HK-2 (cell line): Measurements from ENCODE around the gene ALOX12B.
"Not testable (repeated sequence)": the region's sequence is repeated elsewhere in the genome, so short reads cannot be mapped to it uniquely, and the experiment has no call there.

Source experiments
- DNase-seq: peaks from one replicate; pipeline ENCODE4 v3.0.0-alpha.2; 2018; ENCODE audit not compliant: unreplicated experiment

The ALOX12B gene

DNA sequence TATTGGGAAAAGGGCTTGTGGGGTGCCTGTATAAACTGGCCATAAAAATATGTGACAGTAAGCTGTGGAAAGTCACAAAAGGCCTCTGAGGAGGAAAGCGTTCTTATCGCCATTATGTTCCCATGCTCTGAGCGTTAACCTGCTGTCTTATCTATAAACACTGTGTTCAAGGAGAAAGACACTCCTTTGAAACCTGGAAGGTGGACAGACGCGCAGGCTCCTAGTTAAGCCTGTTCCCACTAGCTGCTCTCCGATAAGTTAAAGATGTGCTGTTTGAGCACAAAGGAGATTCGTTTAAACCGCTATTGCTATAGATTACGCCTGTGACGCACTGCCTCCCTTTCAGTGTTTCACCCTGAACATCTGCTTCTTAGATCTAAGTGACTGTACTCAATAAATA is 5.2 kb downstream of the ALOX12B start:
- no peak for DNase-seq

DNA sequence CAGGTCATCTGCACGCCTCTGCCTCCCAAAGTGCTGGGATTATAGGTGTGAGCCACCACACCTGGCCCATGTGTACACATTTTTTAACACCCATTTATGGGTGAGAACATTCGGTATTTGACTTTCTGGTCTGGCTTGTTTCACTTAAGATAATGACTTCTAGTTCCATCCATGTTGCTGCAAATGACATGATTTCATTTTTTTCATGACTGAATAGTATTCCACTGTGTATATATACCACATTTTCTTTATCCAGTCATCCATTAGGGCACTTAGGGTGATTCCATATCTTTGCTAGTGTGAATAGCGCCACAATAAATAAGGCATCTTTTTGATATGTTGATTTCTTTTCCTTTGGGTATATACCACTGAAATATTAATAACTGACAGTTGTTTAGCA is 5.6 kb downstream of the ALOX12B start:
- no peak for DNase-seq

DNA sequence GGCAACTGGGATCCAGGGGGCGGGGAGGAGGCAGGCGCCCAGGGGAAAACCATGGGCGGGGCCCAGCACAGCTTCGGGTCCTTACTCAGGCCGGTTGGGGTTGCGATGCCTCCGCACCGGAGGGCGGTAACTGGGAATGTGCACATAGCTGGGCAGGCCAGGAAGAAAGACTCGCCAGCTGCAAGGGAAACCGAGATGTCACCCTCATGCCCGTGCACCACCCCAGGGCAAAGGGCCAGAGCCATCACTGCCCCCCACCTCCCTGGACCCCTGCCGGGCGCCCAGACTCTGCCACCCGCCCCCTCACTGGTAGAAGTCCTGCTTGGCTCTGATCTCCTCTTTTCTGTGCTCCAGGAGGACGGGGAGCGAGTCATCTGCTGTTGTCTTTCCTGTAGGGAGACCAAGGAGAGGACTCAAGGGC is 6.7 kb downstream of the ALOX12B start:
- DNase-seq: no peak

- DNase-seq: no peak
These were observed 7.2 kb downstream of the ALOX12B start for GRCh38 chr17:8080208-8080798.

DNA sequence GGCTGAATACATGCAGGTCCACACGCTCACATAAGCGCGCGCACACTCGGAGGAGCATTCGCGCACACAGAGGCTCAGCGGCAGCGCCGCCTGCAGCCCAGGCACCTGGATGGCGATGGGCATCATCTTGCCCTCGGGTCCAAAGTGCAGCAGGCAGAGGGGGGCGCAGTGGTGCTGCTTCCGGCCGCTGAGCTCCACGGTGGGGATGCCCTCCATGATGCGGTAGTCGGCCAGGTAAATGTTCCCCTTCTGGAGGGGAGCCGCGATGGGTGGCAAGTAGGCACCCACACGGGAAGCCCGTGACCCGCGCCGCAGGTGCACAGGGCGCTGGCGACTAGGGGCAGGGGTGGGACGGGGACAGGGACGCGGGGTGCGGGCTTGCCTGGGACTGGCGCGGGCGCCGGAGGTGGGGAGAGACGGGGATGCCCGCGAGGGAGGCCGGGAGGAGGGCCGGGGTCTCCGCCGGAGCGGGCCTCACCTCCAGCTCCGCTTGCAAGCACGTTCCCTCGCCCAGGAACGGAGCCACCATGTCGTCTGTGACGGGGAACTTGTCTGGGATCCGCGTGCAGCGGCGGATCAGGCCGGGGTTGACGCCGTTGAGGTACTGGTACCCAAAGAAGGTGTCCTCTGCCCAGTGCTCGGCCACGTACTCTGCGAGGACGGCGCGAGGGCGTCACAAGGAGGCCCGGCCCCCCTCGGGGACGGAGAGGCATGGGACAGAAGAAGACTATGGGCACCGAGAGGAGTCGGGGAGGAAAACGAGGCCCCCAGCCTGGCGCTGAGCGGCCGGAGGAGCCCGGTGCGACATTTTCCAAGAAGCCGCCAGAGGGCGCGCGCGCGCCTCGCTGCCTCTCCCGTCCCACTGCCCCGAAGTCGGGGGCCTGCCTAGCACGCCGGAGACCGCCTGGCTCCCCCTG is 8.0 kb downstream of the ALOX12B start:
- peak; percentile 84 for DNase-seq

DNA sequence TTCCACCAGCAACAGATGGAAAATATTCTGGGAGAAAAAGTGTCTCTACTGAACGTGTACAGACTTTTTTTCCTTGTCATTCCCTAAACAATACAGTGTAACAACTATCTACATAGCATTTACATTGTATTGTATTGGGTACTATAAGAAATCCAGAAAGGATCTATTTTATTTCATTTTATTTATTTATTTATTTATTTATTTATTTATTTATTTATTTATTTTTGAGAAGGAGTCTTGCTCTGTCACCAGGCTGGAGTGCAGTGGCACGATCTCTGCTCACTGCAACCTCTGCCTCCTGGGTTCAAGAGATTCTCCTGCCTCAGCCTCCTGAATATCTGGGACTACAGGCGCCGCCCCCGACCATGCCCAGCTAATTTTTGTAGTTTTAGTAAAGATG is 9.6 kb downstream of the ALOX12B start:
- DNase-seq: not testable (repeated sequence)

DNA sequence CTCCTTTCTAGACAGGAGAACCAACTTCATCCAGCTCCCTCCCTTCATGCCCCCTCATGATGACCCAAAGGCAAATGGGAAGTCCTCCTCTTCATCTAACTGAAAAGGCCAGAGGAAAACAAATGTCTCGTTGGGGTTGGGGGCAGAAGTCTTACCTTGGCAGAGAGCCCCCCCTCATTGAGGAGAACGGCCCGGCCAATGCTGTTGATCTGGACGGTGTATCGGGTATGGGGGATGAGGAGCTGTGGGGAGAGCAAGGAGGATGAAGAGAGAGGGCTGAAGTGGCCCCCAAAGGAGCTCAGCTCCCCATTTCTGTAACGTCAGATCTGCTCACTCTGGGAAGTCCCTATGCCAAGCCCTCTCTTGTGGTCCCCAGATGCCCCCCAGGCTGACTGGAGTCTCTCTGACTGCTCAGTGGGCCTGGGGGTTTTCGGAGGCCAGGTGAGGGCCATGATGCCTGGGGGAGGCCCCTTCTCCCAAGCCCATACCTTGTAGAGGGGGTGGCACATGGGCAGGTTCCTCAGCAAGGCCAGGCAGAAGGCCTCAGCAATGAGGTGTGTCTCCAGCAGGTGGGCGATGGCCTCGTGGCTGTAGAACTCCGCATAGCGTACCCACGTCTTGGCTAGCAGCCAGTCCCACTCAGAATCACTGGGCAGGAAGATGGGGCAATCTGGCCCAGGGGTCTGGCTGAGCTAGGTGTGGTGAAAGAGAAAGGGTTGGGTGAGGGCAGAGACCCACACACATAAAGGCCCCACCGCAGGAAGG is 10.8 kb downstream of the ALOX12B start:
- no peak for DNase-seq

DNA sequence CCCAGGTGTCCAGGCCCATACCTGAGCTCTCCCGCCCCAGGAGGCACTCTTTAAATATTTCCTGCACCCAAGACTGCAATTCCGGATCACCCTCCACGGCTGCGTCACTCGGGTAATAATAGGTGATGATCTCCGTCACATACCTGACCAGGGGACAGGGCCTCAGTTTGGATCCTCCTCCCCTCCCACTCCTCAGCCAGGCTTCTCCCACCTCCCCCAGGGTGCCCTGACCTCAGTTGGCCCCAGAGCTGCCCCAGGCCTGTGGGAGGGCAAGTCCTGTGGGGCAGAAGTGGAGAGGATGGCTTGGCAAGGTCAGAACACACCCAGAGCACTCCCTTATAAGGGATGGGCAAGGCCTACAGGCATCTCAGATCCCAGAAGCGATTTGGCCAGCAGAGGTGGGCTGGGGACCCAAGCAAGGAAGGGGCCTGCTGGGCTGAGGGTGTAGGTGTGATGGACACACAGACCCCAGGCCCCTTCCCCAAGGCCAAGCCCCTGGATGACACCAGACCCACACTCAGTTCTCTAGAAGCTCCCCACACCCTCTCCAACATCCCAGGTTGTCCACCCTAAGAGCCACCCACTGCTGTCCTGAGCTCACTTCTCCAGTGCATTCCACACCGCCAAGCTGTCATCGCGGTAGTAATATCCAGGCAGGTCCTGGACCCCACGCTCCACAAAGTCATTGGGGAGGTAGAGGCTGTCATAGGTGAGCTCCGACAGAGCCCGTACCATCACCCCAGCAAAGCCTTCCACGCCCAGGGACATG is 11.8 kb downstream of the ALOX12B start:
- no peak for DNase-seq

DNA sequence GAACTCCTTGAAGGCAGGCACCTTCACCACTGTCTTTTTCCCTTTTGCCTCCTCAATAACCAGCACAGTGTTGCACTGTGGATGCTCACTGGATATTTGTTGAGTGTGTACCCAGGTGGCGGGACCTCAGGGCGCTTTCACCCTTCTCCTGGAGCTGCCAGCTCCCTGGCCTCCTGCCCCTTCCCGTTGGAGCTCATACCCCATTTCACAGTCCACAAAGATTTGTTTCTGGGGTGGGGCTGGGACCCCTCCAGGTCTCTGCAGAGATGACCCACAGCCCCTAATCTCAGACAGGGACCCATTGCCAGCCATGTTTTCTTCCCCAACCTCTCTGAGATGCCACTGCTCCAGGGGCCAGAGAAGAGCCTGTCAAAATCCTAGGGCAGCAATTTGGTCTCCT is 12.4 kb downstream of the ALOX12B start:
- no peak for DNase-seq

DNA sequence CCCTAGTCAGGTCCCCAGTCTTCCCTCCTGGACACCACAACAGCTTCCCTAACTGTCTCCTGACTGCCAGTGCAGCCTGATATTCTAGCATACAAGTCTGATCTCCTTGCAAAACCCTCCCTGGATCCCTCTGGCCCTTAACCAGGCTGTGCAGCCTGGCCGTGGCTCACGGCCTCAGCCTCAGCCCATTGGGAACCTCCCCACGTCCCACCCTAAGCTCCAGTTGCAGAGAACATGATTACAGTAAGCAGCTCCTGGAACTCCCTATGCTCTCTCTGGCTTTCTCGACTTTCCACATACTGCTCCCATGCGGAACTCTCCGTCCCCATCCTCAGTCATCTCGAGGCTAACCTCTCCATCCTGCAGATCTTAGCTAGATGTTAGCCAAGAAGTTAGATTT is 13.0 kb downstream of the ALOX12B start:
- no peak for DNase-seq

- DNase-seq: peak; percentile 72
These were observed 13.7 kb downstream of the ALOX12B start for GRCh38 chr17:8073627-8074484.

DNA sequence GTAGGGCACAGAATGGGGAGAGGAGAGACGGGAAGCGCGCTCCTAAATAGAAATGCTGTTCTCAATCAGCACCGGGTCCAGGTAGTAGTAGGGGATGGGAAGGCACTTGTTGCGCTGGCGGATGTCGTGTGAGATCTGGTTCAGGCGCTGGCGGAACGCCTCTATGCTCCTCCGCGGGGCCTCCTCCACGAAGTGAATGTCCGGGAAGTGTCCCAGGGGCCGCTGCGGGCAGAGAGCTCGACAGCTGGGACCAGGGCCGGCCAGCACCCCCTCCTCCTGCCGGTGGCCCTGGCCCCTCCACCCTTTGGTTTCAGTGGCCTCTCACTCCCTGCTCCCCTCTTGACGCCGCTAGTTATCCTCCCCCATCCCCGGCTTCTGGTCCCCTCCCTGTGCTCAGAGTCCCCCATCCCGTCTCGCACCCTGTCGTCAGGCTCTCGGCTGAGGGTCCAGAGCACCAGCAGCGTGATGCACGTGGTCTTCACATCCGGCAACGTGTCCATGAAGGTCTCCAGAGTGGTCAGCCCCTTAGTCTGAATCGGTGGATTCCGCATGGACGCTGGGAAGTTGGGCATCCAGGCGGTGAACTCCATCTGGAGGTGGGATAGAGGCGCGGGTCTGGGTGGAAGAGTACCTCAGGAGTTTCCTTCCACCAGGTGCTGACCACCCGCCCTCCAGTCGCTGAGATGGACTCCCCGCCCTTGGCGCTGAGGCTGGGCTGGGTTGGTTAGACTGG is 14.6 kb downstream of the ALOX12B start:
- no peak for DNase-seq

- DNase-seq: no peak
These were observed 15.2 kb downstream of the ALOX12B start for GRCh38 chr17:8072341-8072728.

- no peak for DNase-seq
These were observed 16.0 kb downstream of the ALOX12B start for GRCh38 chr17:8071496-8071895.

DNA sequence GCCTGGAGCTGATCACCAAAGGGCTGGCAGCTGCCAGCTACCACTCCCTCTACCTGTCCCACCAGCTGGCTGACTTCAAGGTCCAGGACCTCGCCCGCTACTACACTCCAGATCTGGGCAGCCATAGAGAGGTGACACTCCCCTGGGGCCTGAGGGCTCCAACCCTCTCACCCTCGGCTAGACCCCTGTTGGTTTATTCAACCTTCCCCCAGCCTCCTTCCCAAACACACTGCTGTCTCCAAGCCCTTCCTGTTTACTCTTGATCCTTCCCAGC is 18.0 kb downstream of the ALOX12B start:
- no peak for DNase-seq

DNA sequence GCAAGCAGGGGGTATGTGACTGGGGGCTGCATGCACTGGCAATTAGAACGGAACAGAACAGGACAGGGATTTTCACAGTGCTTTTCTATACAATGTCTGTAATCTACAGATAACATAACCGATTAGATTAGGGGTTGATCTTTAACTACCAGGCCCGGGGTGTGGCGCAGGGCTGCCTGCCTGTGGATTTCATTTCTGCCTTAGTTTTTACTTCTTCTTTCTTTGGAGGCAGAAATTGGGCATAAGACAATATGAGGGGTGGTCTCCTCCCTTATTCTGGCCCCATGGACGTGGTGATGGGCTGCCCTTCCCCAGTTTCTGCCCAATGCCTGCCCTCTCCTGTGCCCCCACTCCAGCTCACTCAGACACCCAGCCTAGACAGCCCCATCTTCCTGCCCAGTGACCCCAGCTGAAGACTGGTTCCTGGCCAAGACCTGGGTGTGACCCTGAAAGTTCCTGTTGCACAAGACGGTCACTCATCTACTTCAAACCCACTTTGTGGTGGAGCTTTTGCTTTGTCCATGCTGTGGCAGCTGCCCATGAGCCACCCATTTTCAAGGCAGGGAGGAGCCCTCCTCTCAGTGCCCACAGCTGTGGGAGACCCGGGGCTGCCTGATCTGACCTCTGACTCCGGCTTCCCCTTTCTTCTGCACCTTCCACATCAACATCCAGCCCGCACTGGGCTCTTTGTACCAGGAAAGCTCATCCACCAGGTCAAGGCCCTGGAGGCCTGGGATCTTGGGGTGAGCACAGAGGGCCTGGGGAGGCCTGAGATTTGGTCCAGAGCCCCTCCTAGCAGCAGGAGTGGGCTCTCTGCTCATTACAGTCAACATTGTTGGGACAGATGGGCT is 18.6 kb downstream of the ALOX12B start:
- DNase-seq: no peak

- DNase-seq: no peak
These were observed 19.7 kb downstream of the ALOX12B start for GRCh38 chr17:8067806-8068205.

DNA sequence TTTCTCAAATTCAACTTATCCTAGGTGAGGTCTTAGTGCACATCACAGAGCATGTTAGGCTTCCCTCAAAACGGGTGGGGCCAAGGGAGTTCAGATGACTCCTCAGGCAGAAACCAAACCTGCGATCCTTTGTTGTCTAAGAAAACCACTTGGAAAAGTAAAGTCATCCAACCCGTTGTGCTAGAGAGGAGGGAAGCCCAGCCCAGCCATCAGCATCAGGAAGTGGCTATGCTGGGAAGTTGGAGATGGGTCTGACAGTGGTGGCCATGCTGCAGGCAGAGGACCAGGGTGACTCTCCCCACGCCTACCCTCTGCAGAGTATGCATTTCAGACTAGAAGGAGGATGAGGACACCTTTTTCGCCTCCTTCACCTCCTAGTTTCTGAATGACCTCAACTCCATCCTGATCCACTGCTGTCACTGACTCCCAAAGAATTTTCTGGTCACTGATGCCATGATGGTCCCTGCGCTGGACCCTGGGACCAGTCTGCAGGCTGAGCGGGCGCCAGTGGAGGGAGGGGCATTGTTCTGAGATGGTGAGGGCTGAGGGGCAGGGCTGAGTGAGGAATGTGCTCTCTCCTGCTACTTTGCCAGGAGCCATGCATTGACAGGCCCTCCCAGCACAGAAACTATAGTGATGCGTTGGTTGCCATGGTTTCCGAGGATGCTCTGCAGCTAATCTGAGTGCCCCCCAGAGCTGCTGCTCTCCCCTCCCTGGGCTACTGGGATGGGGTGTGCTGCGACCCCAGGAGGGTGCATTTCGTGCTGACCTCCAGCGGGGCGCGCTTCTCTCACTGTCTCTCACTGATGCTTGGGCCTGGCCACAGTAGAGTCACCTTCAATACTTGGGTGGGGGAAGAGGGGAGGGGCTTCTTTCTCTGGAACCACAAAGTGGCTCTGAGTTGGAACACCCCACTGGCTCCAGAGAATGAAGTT is 20.4 kb downstream of the ALOX12B start:
- DNase-seq: no peak
